PC-3 (cell line): ENCODE results near the gene TMC5.

Experiments
- EZH2phosphoT487 ChIP-seq: fragments of 300-600 bp; sonication (generic); IDR thresholded peaks from 2 replicates; pipeline ENCODE4 v1.6.1; 2018; ENCODE audit warnings: mild to moderate bottlenecking, antibody characterized with exemption, low read length, borderline replicate concordance
- TF ChIP-seq, protein P1 (sequence below): fragments of 300-600 bp; sonication (generic); conservative IDR thresholded peaks from 2 replicates; pipeline ENCODE4 v1.5.1; 2017; ENCODE audit warnings: antibody characterized with exemption, low read depth, mild to moderate bottlenecking, low read length

DNA sequence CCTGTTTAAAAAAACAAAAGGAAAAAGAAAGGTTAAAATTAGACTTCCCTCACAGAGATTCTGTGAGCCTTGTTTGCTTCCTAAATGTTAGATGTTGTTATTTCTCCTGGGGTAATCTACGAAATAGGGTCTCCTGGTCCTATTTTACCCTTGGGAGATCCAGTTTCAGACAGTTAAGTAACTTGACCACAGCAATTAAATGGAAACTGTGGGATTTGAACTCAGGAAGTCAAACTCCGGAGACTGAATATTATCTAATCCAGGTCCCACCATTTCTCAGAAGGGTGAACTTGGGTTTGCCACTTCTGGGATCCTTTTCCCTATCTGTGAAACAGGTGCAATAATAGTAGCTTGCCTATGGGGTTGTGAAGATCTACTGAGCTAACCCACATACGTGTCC is 6.4 kb upstream of the TMC5 start:
- TF ChIP-seq, protein P1, sequence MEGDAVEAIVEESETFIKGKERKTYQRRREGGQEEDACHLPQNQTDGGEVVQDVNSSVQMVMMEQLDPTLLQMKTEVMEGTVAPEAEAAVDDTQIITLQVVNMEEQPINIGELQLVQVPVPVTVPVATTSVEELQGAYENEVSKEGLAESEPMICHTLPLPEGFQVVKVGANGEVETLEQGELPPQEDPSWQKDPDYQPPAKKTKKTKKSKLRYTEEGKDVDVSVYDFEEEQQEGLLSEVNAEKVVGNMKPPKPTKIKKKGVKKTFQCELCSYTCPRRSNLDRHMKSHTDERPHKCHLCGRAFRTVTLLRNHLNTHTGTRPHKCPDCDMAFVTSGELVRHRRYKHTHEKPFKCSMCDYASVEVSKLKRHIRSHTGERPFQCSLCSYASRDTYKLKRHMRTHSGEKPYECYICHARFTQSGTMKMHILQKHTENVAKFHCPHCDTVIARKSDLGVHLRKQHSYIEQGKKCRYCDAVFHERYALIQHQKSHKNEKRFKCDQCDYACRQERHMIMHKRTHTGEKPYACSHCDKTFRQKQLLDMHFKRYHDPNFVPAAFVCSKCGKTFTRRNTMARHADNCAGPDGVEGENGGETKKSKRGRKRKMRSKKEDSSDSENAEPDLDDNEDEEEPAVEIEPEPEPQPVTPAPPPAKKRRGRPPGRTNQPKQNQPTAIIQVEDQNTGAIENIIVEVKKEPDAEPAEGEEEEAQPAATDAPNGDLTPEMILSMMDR, result no peak
- TF ChIP-seq EZH2phosphoT487, result no peak
